Astrocyte (in vitro differentiated cells and primary cell): ENCODE measurements around the gene TTC8. TPM values are rescaled to one million over a fixed set of nuclear protein-coding genes. Genes with fewer than 3 reads are reported as not detected.

Experiments
- DNase-seq: peaks from one replicate; pipeline ENCODE4 v3.0.0-alpha.2; 2010; ENCODE audit warnings: low read depth
- FAIRE-seq: peaks from 2 replicates; lab custom pipeline; 2011; peaks lifted over from hg19 to GRCh38; lab: Jason Lieb, UNC
- H2AFZ ChIP-seq: 2 replicates; pipeline ENCODE4 v1.6.0; 2012; ENCODE audit warnings: low read depth, low read length, inconsistent platforms
- H3K27ac ChIP-seq: 2 replicates; pipeline ENCODE4 v1.5.1; 2011; ENCODE audit warnings: low read depth, low read length, inconsistent platforms
- H3K27me3 ChIP-seq: 2 replicates; pipeline ENCODE4 v1.6.0; 2011; ENCODE audit warnings: low read length, inconsistent platforms; ENCODE audit not compliant: insufficient read depth
- H3K36me3 ChIP-seq: 2 replicates; pipeline ENCODE4 v1.5.1; 2011; ENCODE audit warnings: low read length, inconsistent platforms; ENCODE audit not compliant: insufficient read depth
- H3K4me1 ChIP-seq: 2 replicates; pipeline ENCODE4 v1.5.1; 2011; ENCODE audit warnings: low read length, inconsistent platforms; ENCODE audit not compliant: insufficient read depth
- H3K4me2 ChIP-seq: 2 replicates; pipeline ENCODE4 v1.6.0; 2012; ENCODE audit warnings: low read length, inconsistent platforms
- H3K4me3 ChIP-seq: 2 replicates; pipeline ENCODE4 v1.5.1; 2011; ENCODE audit warnings: low read depth, mild to moderate bottlenecking, low read length, inconsistent platforms; ENCODE audit not compliant: insufficient read depth
- H3K79me2 ChIP-seq: 2 replicates; pipeline ENCODE4 v1.6.0; 2012; ENCODE audit warnings: mild to moderate bottlenecking, low read length, inconsistent platforms; ENCODE audit not compliant: insufficient read depth
- H3K9ac ChIP-seq: 2 replicates; pipeline ENCODE4 v1.6.0; 2012; ENCODE audit warnings: mild to moderate bottlenecking, low read length, inconsistent platforms
- H3K9me3 ChIP-seq: 2 replicates; pipeline ENCODE4 v1.5.1; 2012; ENCODE audit warnings: low read depth, mild to moderate bottlenecking, low read length, inconsistent platforms; ENCODE audit not compliant: insufficient read depth
- H4K20me1 ChIP-seq: 2 replicates; pipeline ENCODE4 v1.6.0; 2012; ENCODE audit warnings: low read length, inconsistent platforms; ENCODE audit not compliant: insufficient read depth
- H3K27ac Mint-ChIP-seq: one replicate; pipeline ENCODE4 v1.8.0; 2021; ENCODE audit warnings: mild to moderate bottlenecking, mixed read lengths; ENCODE audit not compliant: unreplicated experiment
- H3K27me3 Mint-ChIP-seq: one replicate; pipeline ENCODE4 v1.8.0; 2021; ENCODE audit warnings: low read depth, mixed read lengths; ENCODE audit not compliant: unreplicated experiment
- H3K36me3 Mint-ChIP-seq: one replicate; pipeline ENCODE4 v1.8.0; 2021; ENCODE audit warnings: low read depth, mixed read lengths; ENCODE audit not compliant: unreplicated experiment
- H3K4me1 Mint-ChIP-seq: one replicate; pipeline ENCODE4 v1.8.0; 2021; ENCODE audit warnings: low read depth, mixed read lengths; ENCODE audit not compliant: unreplicated experiment
- H3K4me3 Mint-ChIP-seq: one replicate; pipeline ENCODE4 v1.8.0; 2021; ENCODE audit warnings: mild to moderate bottlenecking, moderate library complexity, mixed read lengths; ENCODE audit not compliant: unreplicated experiment
- H3K9me3 Mint-ChIP-seq: one replicate; pipeline ENCODE4 v1.8.0; 2021; ENCODE audit warnings: mild to moderate bottlenecking, mixed read lengths; ENCODE audit not compliant: unreplicated experiment
- CTCF ChIP-seq: IDR thresholded peaks from 2 replicates; pipeline ENCODE4 v1.5.1; 2011; ENCODE audit warnings: low read depth, mild to moderate bottlenecking, inconsistent platforms, low read length, moderate library complexity; ENCODE audit not compliant: insufficient read depth
- EZH2 ChIP-seq: IDR thresholded peaks from 2 replicates; pipeline ENCODE4 v1.6.1; 2012; ENCODE audit warnings: mild to moderate bottlenecking, low read length, inconsistent platforms; ENCODE audit not compliant: insufficient read depth
- total RNA-seq: library from RNA; stranded (reverse); gene quantifications from 2 replicates; pipeline ENCODE4 v1.2.1, GENCODE V29; 2021

TTC8 gene
- total RNA-seq, 1 donor from 2014 or later: 23.7 TPM

DNA sequence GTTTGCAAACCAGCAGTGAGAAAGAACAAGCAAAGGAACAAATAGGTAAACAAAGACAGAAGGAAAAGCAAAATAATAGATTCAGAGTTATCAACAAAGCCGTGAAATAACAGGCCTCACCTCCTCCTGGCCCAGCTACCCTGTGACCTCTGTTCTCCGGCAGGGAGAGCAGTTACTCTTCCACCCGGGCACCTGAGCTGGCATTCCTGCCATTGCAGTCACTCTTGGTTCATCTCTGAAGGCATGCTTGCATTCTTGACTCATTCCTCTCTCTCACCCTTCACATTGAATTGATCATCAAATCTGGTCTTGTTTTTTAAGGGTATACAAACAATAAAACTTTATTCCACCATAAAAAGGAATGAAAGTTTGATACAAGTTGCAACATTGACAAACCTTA, 95.1 kb downstream of the TTC8 start:
- no peak overlapping the region for H2AFZ ChIP-seq
- no peak overlapping the region for H3K9ac ChIP-seq
- H3K4me3 Mint-ChIP-seq: no peak overlapping the region

More for the DNA sequence above, 95.1 kb downstream of the TTC8 start:
- Mint-ChIP-seq H3K27ac (no peak overlapping the region), H3K36me3 (no peaks in the 10 kb centered on the region), H3K9me3 (peaks cover 12% of the 10 kb centered on the region), H3K27me3 (peaks cover 10% of the 10 kb centered on the region), H3K4me1 (no peaks in the 10 kb centered on the region)
- H3K4me1 ChIP-seq: no peaks in the 10 kb centered on the region
- H3K9me3 ChIP-seq: no peaks in the 10 kb centered on the region
- no peaks in the 10 kb centered on the region for H3K79me2 ChIP-seq
- H4K20me1 ChIP-seq: no peaks in the 10 kb centered on the region
- DNase-seq (no peak), FAIRE-seq (no peak)
- H3K4me2 ChIP-seq: no peak overlapping the region
- no peak overlapping the region for H3K27ac ChIP-seq
- peaks cover 4% of the 10 kb centered on the region for H3K27me3 ChIP-seq
- TF ChIP-seq EZH2: no peak
- TF ChIP-seq CTCF: no peak
- H3K4me3 ChIP-seq: no peak overlapping the region
- no peaks in the 10 kb centered on the region for H3K36me3 ChIP-seq

Other genes starting within 250 kb of the TTC8 start
- gene EML5, start 31.7 kb upstream of the TTC8 start, total RNA-seq: 0.05 and 0.07 TPM in 2 replicates